NOMO-1 (cell line): Measurements from ENCODE around the gene USP1.

Experiments
- DNase-seq, 2 experiments: peaks; one replicate each; lab custom pipeline; 2025; ENCODE audit not compliant: unreplicated experiment in 2 of 2; lab: John Stamatoyannopoulos, UW

USP1 gene

DNA sequence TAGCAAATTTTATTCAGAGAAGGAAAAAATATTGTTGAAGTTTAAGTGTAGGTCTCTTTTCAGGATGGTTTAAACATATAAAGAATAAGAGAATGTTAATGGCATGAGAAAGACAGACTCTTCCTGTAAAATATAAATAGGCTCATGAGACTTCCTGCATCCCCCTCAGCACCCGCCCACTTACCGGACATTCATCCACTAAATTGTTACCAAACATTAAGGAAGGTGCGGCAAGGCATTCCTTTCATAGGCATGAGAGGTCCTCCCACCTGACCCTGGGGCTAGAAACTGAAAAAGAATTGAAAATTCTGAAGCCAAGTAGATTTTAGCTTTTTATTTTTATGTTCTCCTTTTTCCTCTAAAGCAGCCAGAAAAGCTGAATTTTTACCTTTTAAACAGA is 10.6 kb upstream of the USP1 start:
- no peak for DNase-seq

DNA sequence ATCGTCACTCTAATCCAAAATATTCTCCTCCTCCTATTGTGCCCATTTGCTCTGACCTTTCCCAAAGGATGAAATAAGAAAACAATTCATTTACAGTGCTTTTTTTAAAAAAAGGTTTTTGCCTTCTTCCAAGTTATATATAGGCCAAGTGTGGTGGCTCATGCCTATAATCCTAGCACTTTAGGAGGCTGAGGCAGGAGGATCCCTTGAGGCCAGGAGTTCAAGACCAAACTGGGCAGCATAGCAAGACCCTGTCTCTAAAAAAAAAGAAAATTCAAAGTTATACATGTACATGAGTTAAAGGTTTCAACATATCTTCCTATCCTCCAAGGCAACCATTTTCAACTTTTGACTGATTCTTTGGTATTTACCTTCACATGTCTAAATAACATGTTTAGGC is 10.1 kb upstream of the USP1 start:
- no peak for DNase-seq

DNA sequence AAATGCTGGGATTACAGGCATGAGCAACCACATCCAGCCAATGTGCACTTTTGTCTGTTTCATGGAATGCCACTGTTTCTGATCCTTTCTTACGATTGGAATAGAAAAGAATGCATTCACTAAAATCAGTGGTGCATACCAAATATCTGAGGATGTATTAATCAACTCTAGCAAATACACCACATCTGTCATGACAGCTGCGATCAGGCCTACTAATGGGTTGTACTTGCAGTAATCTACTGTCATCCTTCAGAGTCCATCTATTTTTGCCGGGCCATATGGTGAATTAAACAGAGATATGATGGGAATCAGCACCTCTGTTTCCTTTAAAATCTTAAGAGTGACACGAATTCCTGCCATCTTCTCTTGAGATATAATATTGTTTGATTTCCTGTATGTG is 8.5 kb upstream of the USP1 start:
- DNase-seq = no peak

DNA sequence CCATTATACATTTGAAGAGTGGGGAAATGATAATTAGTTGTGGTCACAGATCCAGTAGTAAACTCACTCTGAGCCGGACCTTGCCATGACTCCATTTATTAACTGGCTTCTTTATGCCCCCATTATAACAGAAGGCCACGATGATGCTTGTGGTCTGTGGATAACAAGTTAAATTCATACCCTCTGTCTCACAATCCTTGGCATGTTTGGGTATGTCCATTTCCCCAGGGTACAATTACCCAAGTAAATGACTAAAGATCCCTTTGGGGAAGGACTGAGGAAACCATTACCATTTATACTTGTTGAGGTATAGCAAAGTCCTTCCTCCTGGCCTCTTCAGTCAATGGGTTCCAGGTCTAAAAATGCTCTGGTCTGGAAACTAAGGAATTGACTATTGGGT is 7.3 kb upstream of the USP1 start:
- DNase-seq = no peak

DNA sequence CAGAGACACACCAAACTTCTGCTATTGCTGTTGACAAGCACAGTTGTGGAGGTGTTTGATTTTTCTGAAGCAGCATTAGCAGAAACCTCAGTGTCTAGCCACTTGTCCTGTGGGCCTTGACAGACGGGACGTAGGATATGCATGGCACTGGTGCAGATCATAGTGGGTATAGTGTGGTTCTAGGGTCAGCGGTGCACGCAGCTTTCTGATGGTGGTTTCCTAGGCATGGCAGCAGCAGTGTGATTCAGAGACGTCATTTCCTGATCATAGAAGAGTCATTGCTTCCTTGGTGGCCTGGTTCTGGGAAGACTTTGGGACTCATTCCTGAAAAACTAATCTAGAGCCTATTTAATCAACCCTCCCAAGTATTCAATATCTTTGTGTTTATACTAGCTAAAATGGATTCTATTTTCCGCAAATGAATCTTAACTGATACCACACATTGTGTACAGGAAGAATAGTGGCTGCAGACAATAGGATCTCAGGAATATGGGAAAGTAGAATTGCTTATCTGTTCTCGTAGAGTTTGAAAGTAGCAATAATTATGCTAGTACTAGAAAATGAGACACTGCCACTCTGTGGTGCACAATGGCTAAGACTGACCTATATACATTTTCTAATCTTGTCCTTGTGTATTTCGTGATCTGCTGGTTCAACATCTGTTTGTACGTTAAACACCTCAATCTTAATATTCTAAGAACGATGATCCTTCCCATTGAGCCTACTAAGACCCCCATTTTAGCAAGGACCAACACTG is 2.8 kb upstream of the USP1 start:
- peak in 1 of 2 experiments; percentile 13 for DNase-seq

DNA sequence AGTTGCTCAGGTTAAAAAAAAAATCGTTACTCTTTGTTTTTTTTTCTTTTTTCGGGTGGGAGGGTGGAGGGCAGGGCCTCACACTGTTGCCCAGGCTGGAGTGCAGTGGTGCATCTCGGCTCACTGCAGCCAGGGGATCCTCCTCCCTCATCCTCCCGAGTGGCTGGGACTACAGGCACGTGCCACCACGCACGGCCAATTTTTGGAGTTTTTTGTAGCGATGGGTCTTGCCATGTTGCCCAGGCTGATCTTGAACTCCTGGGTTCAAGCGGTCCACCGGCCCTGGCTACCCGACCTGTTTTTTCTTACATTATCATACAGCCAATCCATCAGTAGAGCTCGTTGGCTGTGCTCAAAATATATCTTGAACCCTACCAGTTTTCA is 2.2 kb upstream of the USP1 start:
- no peak for DNase-seq

DNA sequence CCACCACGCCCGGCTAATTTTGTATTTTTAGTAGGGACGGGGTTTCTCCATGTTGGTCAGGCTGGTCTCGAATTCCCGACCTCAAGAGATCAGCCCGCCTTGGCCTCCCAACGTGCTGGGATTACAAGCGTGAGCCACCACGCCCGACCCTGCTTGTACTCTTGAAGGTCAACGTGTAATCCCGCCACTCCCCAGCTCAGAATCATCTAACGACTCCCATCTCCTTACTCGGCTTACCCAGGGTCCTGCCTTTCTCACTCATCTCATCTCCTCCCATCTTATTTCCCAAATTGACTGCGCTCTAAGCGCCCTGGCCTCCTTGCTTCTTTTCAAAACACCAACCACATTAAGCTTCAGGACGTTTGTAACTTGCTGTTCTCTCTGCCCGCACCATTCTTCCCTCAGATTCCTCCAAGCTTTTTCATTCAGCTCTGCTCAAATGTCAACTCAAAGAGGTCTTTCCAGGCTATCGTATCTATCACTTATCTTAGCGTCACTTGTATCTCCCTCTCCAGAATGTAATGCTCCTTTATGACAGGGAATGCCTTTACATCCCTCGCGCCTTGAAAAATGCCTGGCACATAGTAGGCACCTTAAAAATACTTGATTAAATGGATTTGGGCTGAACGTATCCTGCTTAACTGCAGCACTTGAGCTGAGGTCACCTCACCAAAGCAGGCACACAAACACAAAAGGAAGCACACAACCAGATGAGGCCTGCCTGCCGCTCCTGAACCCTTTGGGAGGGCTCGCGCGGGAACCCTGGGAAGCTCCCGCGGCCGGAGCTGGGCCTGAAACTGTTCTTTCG is 1.4 kb upstream of the USP1 start:
- peak in 1 of 2 experiments; percentile 80 for DNase-seq

DNA sequence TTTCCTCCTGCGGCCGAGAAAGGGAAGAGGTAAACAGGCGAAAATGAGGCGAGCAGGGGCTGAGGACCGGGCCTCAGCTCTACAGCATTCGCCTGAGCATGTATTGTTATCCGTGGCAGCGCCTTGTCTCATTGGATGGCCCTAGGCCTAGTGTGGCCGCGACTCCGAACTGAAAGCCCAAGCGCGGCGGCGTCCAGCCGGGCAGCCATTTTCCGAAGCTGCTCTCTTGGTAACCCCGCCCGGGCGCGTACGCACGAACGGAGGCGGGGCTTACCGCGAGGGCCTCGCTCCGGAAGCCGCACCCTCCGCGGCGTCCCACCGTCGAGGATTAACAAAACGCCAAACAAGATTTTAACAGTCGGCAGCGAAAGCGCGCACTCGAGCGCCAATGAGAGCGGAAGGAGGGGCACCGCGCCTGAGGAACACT is 797 bp upstream of the USP1 start:
- peak in 1 of 2 experiments; percentile 72 for DNase-seq

DNA sequence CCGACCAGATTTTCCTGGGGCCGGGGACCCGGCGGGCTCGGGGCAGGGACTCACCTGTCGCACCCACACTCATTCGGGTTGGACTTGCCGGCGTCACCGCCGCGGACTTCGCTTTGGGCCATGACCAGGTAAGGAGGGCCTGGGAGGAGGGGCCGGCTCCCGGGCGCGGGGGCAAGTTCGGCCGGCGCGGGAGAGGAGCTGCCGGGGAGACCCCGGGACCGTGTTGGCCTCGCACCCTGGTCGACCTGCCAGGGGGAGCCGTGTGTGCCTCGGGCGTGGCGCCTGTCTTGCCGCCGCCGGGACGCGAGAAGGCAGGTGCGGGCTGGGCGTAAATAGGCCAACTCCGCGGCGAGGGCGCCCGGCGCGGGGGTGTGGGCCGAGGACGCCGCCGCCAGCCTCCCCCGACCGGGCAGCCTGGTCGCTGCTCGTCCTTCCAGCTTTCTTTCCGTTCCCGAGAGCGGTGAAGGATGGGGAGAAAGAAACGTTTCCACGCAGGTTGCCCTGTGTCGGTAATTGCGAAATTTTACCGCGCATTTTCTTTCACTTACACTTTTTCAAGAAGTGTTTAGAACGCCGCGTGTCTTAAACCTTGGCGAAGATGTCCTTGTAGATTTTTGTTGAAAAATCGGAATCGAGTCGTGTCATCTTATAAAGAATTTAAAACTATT is 558 bp downstream of the USP1 start:
- peak; percentile 19 to 25 for DNase-seq

DNA sequence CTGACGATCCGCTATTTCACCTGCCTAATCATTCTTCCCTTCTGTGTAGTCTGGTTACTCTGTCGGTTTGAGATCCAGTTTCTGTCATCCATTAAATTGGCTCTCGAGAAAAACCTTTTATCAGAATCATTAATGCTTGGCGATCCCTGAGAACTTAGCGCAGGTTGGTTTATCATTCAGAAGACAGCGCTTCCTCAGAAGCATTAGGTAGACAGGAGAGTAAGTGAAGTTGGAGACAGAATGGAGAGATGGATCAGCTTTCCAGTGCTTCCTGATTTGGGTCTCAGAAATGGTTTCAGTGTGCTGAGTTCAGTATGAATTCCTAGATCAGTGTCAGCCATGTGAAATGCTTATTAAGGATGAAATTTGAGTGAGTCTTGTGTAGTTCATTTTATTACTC is 1.3 kb downstream of the USP1 start:
- DNase-seq = no peak

DNA sequence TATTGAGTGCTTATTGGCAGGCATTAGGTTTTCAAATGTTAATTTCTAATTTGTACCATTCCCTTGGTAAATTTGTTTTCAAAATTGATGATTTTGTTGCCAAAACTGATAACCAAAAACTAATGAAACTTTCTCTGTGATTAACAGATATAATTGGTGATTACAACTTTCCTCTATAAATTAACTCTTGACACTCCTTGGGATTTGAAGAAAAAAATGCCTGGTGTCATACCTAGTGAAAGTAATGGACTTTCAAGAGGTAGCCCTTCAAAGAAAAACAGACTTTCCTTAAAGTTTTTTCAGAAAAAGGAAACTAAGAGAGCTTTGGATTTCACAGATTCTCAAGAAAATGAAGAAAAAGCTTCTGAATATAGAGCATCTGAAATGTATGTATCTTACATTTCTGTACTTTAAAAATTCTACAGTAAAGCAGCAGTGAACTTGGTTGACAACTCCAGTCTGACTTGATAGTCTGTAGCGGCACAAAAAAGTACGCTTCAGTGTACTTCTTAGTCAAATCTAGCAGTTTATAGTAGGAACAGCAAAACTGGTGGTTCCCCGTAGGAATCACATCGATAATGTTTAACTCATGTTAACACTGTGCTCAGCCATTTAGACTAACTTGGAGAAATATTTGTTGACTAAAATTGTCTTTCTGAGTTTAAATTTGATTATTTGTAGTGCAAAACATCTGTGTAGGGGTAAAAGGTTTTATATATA is 3.0 kb downstream of the USP1 start:
- DNase-seq = no peak

DNA sequence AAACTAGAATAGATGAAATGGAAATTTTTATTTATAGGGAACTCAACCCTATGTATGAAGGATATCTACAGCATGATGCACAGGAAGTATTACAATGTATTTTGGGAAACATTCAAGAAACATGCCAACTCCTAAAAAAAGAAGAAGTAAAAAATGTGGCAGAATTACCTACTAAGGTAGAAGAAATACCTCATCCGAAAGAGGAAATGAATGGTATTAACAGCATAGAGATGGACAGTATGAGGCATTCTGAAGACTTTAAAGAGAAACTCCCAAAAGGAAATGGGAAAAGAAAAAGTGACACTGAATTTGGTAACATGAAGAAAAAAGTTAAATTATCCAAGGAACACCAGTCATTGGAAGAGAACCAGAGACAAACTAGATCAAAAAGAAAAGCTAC is 7.9 kb downstream of the USP1 start:
- no peak for DNase-seq

DNA sequence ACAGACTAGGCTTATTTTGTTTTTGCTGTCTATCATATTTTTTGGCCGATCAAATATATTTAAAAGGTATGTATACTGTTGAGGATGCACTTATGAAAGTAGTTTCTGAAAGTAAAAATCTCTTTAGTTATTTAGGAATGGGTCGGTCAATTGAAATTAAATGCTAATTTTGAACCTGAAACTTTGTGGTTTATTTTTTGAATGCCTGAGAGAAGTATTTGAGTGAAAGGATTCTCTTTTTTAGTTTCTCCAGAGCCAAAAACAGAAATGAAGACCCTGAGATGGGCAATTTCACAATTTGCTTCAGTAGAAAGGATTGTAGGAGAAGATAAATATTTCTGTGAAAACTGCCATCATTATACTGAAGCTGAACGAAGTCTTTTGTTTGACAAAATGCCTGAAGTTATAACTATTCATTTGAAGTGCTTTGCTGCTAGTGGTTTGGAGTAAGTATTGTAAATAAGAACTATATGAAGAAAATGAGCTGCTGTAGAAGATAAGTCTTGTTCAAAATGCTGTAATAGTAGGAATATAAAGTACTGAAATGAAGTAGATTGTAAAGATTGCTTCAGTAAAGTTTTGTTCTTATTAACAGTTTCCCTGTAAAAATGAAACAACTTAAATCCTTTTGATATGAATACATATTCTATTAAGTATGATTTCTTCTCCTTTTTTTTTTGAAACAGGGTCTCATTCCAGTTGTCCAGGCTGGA is 11.5 kb downstream of the USP1 start:
- no peak for DNase-seq

DNA sequence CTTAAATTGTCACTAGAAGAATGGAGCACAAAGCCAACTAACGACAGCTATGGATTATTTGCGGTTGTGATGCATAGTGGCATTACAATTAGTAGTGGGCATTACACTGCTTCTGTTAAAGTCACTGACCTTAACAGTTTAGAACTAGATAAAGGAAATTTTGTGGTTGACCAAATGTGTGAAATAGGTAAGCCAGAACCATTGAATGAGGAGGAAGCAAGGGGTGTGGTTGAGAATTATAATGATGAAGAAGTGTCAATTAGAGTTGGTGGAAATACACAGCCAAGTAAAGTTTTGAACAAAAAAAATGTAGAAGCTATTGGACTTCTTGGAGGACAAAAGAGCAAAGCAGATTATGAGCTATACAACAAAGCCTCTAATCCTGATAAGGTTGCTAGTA is 13.5 kb downstream of the USP1 start:
- no peak for DNase-seq

DNA sequence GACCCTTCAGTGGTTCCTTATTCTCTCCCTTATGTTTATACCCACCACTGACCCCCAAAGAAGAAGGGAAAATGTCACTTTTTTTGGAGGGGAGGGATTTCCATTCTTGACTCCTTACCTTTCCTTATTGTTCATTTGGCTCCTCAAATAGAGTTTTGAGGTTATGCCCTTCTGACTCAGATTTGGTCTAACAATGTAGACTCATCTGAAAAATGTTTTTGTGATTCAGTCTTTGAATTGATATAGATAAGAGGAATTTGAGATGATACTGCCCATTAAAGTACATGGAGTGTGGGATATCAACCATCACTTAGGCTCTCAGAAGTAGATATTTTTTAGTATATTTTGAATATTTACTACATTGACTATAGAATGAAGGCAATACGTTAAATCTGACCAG is 16.1 kb downstream of the USP1 start:
- DNase-seq = no peak

DNA sequence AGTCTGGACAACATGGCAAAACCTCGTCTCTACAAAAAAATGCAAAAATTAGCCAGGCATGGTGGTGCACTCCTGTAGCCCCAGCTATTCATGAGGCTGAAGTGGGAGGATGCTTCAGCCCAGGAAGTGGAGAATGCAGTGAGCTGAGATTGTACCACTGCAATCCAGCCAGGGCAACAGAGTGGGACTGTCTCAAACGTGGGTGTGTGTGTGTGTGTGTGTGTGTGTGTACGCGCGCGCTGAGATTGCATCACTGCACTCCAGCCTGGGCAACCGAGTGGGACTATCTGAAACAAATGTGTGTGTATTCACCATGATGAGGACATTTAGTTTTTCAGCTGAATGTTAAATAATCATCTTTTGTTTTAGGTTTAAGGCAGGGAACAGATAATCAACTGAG is 21.1 kb downstream of the USP1 start:
- DNase-seq = no peak

DNA sequence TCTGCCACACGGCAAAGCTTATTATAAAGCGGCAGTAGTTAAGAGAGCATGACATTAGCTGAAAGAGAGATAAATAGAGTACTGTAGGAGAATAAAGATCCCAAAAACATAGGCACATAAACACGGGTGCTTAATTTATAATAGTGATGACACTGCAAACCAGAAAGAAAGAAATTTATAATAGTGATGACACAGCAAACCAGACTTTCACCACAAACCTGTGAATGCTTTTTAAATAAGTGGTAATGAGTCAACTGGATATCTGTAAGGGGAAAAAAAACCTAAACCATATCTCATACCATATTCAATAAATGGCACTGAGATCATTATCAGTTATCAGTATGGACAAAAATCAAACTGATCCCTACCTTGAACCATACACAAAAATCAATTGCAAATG is 25.5 kb downstream of the USP1 start:
- DNase-seq = no peak

DNA sequence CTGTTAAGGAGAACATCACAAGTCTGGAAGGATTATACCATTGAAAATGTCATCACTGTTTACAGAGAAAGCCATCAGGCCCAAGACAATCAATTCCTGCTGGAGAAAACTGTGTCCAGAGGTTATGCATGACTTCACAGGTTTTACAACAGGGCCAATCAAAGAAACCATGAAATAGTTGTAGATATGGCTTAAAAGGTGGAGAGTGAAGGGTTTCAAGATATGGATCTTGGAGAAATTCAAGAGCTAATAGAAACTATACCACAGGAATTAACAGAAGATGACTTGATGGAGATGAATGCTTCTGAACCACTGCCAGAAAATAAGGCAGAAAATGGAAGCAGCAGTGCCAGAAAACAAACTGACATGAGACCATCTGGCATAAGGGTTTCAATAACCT is 30.2 kb downstream of the USP1 start:
- no peak for DNase-seq

DNA sequence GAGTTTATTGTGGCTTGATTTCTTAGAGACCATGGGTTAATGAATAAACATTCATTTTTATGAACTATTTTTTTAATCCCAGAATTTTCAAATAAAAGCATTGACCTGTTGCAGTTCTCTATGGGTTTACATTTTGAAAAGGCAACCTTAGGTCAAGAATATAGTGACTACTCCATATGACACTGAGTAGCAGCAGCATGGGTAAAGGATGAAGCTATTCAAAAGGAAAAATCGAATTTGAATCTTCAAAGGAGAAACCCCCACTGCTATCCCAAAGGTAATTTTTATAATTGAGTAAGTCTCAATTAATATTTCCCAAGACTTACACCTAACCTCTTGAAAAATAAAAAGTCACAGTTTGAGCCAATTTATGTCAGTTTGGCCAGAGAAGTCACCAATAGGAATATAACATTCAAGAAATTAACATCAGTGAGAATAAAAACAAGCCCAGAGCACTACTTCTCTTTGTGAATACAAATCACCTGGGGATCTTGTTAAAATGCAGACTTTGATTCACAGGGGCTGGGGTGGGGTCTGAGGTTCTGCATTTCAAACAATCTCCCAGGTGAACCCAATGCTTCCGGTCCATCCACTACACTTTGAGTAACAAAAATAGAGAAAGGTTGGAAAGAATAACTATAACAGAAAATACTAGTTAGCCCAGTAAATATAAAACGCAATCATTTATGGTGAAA is 39.8 kb downstream of the USP1 start:
- DNase-seq = no peak

DNA sequence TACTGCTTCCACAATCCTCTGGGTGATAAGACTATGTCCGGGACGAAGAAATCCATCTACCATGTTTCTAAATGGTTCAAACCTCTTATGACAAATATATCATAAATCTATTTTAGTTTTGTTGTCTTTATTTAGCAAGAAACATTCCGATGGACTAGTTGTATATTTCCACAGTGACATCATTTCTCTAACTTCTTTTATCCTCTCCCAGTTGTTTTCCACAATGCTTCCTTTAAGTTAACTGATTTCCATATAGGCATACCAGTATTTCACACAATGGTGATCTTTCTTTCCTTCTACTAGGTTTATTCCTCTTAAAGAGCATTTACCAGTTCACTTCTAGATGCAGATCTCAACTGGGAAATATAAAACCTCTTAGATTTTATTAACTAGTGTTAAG is 44.8 kb downstream of the USP1 start:
- no peak for DNase-seq
